Activated naive CD4-positive, alpha-beta T cell treated with anti-CD3 and anti-CD28 coated beads, Interleukin-2, amount 50 U/mL, for 72 hours (primary cell): ENCODE data around the gene STIL. TPM values are rescaled to one million over a fixed set of nuclear protein-coding genes. Genes with fewer than 3 reads are reported as not detected.
"Not testable (repeated sequence)": the region's sequence is repeated elsewhere in the genome, so short reads cannot be mapped to it uniquely, and the experiment has no call there.

ENCODE experiments used
- ATAC-seq, 2 donors: fragments of 150-1000 bp; cut with Tn5 transposase; 2 replicates each; pipeline ENCODE4 v1.10.0; 2021; ENCODE audit warnings: mild to moderate bottlenecking in 2 of 2, moderate library complexity in 2 of 2
- DNase-seq, 2 donors: peaks; one replicate each; pipeline ENCODE4 v3.0.0; 2021 to 2022; ENCODE audit warnings: low spot score in 2 of 2
- H3K27ac Mint-ChIP-seq, 2 donors: one replicate each; pipeline ENCODE4 v1.8.0; 2022; ENCODE audit warnings: mild to moderate bottlenecking in 2 of 2, mixed read lengths in 2 of 2
- H3K36me3 Mint-ChIP-seq, 2 donors: one replicate each; pipeline ENCODE4 v1.8.0; 2022; ENCODE audit warnings: mixed read lengths in 2 of 2
- H3K9me3 Mint-ChIP-seq, 2 donors: one replicate each; pipeline ENCODE4 v1.8.0; 2022; ENCODE audit warnings: mixed read lengths in 2 of 2
- total RNA-seq, 2 donors: library from RNA; stranded (reverse); gene quantifications; one replicate each; pipeline ENCODE4 v1.2.3, GENCODE V29; 2022

Gene STIL
- total RNA-seq, 2 donors from 2014 or later, result 34.7 to 69.9 TPM

- H3K27ac Mint-ChIP-seq, result no peak overlapping the region
- DNase-seq, result no peak
- no peaks in the 10 kb centered on the region for H3K9me3 Mint-ChIP-seq
- peaks cover 0 to 6% of the 10 kb centered on the region in 2 donors for H3K36me3 Mint-ChIP-seq
- no peak for ATAC-seq
These were observed 16.3 kb upstream of the STIL start for GRCh38 chr1:47330212-47330611.

- no peaks in the 10 kb centered on the region for H3K9me3 Mint-ChIP-seq
- H3K27ac Mint-ChIP-seq, result no peak overlapping the region
These were observed 15.0 kb upstream of the STIL start for GRCh38 chr1:47328992-47329391.

GRCh38 chr1:47326271-47326670, 12.3 kb upstream of the STIL start:
- no peaks in the 10 kb centered on the region for H3K36me3 Mint-ChIP-seq
- peak overlapping the region in 1 of 2 donors; percentile 46 for H3K27ac Mint-ChIP-seq
- H3K9me3 Mint-ChIP-seq, result no peaks in the 10 kb centered on the region
- no peak for DNase-seq
- ATAC-seq, result no peak

More at GRCh38 chr1:47328992-47329391, 15.0 kb upstream of the STIL start:
- DNase-seq (no peak), ATAC-seq (no peak)
- H3K36me3 Mint-ChIP-seq, result no peaks in the 10 kb centered on the region

- ATAC-seq (no peak), DNase-seq (no peak)
- Mint-ChIP-seq H3K9me3 (no peaks in the 10 kb centered on the region), H3K36me3 (no peaks in the 10 kb centered on the region), H3K27ac (peak overlapping the region in 1 of 2 donors; percentile 46)
These were observed 11.6 kb upstream of the STIL start for GRCh38 chr1:47325528-47325927.

- H3K9me3 Mint-ChIP-seq, result no peaks in the 10 kb centered on the region
- no peak overlapping the region for H3K27ac Mint-ChIP-seq
- no peak for DNase-seq
- no peaks in the 10 kb centered on the region for H3K36me3 Mint-ChIP-seq
- no peak for ATAC-seq
These were observed 10.7 kb upstream of the STIL start for GRCh38 chr1:47324682-47325081.

- no peak for DNase-seq
- no peaks in the 10 kb centered on the region for H3K9me3 Mint-ChIP-seq
- no peak for ATAC-seq
- H3K36me3 Mint-ChIP-seq, result no peaks in the 10 kb centered on the region
- H3K27ac Mint-ChIP-seq, result no peak overlapping the region
These were observed 9.7 kb upstream of the STIL start for GRCh38 chr1:47323599-47324031.

- ATAC-seq, H3K27ac Mint-ChIP-seq, DNase-seq: not testable (repeated sequence)
These were observed 6.0 kb upstream of the STIL start for GRCh38 chr1:47319968-47320367.

GRCh38 chr1:47317841-47318240, 3.9 kb upstream of the STIL start:
- Mint-ChIP-seq H3K36me3 (peaks cover 12 to 14% of the 10 kb centered on the region in 2 donors), H3K27ac (no peak overlapping the region), H3K9me3 (no peaks in the 10 kb centered on the region)
- no peak for DNase-seq
- ATAC-seq, result no peak

More at GRCh38 chr1:47319968-47320367, 6.0 kb upstream of the STIL start:
- not testable (repeated sequence) for H3K9me3 Mint-ChIP-seq, H3K36me3 Mint-ChIP-seq

GRCh38 chr1:47309427-47309826, 4.5 kb downstream of the STIL start:
- Mint-ChIP-seq H3K9me3 (no peaks in the 10 kb centered on the region), H3K27ac (no peak overlapping the region), H3K36me3 (peaks cover 24 to 30% of the 10 kb centered on the region in 2 donors)
- ATAC-seq (no peak), DNase-seq (no peak)

GRCh38 chr1:47302472-47302871, 11.5 kb downstream of the STIL start:
- Mint-ChIP-seq H3K9me3 (no peaks in the 10 kb centered on the region), H3K27ac (no peak overlapping the region), H3K36me3 (peaks cover 23 to 31% of the 10 kb centered on the region in 2 donors)
- no peak for DNase-seq
- ATAC-seq, result no peak

- DNase-seq (no peak), ATAC-seq (no peak)
- Mint-ChIP-seq H3K9me3 (no peaks in the 10 kb centered on the region), H3K36me3 (peaks cover 18 to 23% of the 10 kb centered on the region in 2 donors), H3K27ac (no peak overlapping the region)
These were observed 15.8 kb downstream of the STIL start for GRCh38 chr1:47298025-47298699.

- peaks cover 1 to 7% of the 10 kb centered on the region in 2 donors for H3K36me3 Mint-ChIP-seq
- no peak overlapping the region for H3K27ac Mint-ChIP-seq
- H3K9me3 Mint-ChIP-seq, result no peaks in the 10 kb centered on the region
- ATAC-seq, result no peak
- no peak for DNase-seq
These were observed 18.4 kb downstream of the STIL start for GRCh38 chr1:47295579-47295978.

- not testable (repeated sequence) for H3K9me3 Mint-ChIP-seq, ATAC-seq, H3K27ac Mint-ChIP-seq, DNase-seq
- H3K36me3 Mint-ChIP-seq, result peaks cover 0 to 12% of the 10 kb centered on the region in 2 donors
These were observed 19.1 kb downstream of the STIL start for GRCh38 chr1:47294863-47295262.

GRCh38 chr1:47288116-47288515, 25.8 kb downstream of the STIL start:
- DNase-seq, ATAC-seq, H3K27ac Mint-ChIP-seq, H3K9me3 Mint-ChIP-seq: not testable (repeated sequence)
- peaks cover 0 to 23% of the 10 kb centered on the region in 2 donors for H3K36me3 Mint-ChIP-seq

GRCh38 chr1:47280142-47280541, 33.8 kb downstream of the STIL start:
- DNase-seq (no peak), ATAC-seq (no peak)
- H3K36me3 Mint-ChIP-seq, result peaks cover 16 to 24% of the 10 kb centered on the region in 2 donors
- no peaks in the 10 kb centered on the region for H3K9me3 Mint-ChIP-seq
- no peak overlapping the region for H3K27ac Mint-ChIP-seq

- no peak overlapping the region for H3K27ac Mint-ChIP-seq
- peaks cover 16 to 21% of the 10 kb centered on the region in 2 donors for H3K36me3 Mint-ChIP-seq
- DNase-seq (no peak), ATAC-seq (no peak)
- H3K9me3 Mint-ChIP-seq, result no peaks in the 10 kb centered on the region
These were observed 37.1 kb downstream of the STIL start for GRCh38 chr1:47276850-47277249.

GRCh38 chr1:47275811-47276210, 38.1 kb downstream of the STIL start:
- not testable (repeated sequence) for H3K9me3 Mint-ChIP-seq, H3K27ac Mint-ChIP-seq, ATAC-seq, DNase-seq
- peaks cover 15 to 16% of the 10 kb centered on the region in 2 donors for H3K36me3 Mint-ChIP-seq

- H3K9me3 Mint-ChIP-seq, ATAC-seq, DNase-seq: not testable (repeated sequence)
- peak overlapping the region in 1 of 2 donors; percentile 29 for H3K27ac Mint-ChIP-seq
- peaks cover 10 to 28% of the 10 kb centered on the region in 2 donors for H3K36me3 Mint-ChIP-seq
These were observed 48.4 kb downstream of the STIL start for GRCh38 chr1:47265529-47265928.
